Islet of Langerhans (tissue), 1 donor: Measurements from ENCODE around the gene ZFYVE28.
"Not testable (repeated sequence)": the region's sequence is repeated elsewhere in the genome, so short reads cannot be mapped to it uniquely, and the experiment has no call there.

Source experiments
- FAIRE-seq: peaks from one replicate; lab custom pipeline; 2011; peaks lifted over from hg19 to GRCh38; lab: Jason Lieb, UNC

The ZFYVE28 gene

DNA sequence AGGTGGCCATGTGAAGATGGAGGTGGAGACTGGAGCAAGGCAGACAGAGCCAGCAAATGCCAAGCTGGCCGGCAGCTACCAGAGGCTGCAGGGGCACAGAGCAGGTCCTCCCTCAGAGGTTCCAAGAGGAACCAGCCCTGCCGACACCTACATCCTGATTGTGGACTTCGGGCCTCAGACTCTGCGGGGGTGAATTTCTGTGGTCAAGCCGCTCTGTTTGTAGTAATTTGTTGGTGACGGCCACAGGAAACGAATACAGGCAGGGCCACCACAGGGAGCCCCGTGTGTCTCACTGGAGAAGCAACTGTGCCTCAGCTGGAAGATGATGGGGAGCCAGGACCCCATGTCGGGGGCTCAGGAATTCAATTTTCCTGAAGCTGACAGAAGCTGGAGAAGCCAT is 28.3 kb downstream of the ZFYVE28 start:
- FAIRE-seq = no peak

DNA sequence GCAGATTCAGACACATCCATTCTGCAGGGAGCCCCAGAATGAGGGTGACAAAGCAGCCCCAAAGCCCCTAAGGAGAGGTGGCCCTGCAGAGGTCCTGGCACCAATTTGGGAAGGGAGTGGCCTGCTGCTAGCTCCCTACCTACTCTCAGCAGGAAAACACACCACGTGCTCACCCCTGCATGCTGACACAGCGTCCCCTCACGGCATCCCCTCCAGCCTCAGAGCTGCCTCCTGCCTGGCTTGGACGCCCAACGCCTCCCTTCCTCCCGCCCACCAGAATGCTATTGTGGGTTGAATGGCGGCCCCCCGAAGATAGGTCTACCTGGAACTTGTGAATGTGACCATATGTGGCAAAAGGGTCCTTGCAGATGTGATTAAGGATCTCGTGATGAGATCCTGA is 28.8 kb downstream of the ZFYVE28 start:
- FAIRE-seq = no peak

DNA sequence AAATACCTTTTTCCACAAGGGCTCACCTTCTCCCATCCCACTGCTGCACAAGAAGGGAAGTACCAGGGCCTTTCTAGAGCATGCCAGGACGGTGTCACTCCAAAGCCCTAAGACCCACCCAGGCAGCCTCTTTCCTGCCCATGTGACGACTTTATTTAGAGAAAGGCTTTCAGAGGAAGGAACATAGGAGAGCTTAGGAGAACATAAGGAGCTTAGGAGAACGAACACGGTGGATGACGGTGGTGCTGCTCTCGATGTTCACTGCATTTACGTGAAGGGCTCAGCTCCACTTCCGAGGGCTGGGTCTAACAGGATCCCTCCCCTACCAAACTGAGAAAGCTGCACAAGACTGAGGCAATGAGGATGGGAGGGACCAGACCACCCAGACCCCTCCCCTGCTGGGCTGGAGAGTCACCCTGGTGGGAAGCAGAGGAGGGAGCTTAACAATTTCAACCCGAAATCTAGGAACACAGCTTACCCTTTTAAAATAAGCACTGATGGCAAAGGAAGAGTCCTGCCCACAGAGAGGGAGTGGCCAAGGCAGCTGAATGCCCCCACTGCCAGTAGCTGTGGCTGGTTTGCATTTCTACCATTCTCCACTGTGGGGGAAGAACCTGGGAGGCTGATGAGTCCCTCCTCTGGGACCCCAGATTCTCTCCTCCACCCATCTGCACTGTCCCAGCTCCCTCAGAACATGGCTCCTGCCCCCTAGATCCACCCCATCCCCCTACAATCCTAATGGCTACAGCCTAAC is 29.8 kb downstream of the ZFYVE28 start:
- FAIRE-seq = no peak

GRCh38 chr4:2387829-2388228 is 30.6 kb downstream of the ZFYVE28 start:
- no peak for FAIRE-seq

DNA sequence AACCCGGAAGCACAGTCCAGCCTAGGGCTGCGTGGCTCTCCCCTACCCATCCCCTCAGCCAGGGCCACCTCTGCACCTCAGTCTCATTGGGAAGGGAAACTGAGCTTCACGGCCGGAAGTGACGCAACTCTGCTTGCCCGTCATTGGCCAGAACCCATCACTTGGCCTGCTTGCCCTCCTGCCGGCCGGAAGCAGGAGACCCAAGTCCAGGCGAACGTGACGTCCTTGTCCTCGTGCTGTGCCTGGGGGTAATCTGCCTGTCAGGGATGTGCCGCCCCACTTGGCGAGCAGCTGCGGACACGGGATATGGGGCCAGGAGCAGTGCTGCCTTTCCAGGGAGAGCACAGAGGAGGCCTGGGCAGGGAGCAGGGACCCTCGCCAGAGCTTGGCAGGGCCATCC is 31.2 kb downstream of the ZFYVE28 start:
- FAIRE-seq = no peak

GRCh38 chr4:2386717-2387116 is 31.7 kb downstream of the ZFYVE28 start:
- FAIRE-seq = no peak

GRCh38 chr4:2385516-2385915 is 32.9 kb downstream of the ZFYVE28 start:
- no peak for FAIRE-seq

DNA sequence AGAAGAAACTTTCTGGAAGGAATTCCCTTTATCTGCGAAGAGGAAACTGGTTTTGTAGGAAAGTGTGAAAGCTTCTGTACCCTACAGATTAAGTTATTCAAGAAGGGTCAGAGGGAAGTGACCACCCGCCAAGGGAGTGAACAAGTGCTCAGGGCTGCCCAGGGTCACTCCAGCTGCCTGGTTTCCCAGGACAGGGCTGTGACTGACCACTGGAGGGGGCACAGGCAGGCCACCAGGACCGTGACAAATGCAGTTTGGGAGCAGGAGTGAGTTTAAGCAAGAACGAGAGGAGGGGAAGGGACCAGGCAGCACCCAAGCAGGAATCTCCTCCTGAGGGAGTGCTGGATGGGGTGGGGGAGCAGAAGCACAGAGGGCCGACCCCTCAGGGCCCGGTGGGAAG is 34.2 kb downstream of the ZFYVE28 start:
- FAIRE-seq = no peak

GRCh38 chr4:2383760-2384159 is 34.7 kb downstream of the ZFYVE28 start:
- no peak for FAIRE-seq

- not testable (repeated sequence) for FAIRE-seq
Measured at GRCh38 chr4:2383220-2383631, 35.2 kb downstream of the ZFYVE28 start.

- FAIRE-seq = not testable (repeated sequence)
Measured at GRCh38 chr4:2382769-2383202, 35.7 kb downstream of the ZFYVE28 start.

DNA sequence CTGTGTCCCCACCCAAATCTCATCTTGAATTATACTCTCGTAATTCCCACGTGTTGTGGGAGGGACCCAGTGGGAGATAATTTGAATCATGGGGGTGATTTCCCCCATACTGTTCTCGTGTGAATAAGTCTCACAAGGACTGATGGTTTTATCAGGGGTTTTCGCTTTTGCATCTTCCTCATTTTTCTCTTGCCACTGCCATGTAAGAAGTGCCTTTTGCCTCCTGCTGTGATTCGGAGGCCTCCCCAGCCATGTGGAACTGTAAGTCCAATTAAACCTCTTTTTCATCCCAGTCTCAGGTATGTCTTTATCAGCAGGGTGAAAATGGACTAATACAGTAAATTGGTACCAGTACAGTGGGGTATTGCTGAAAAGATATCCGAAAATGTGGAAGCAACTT is 37.9 kb downstream of the ZFYVE28 start:
- not testable (repeated sequence) for FAIRE-seq

- no peak for FAIRE-seq
Measured at GRCh38 chr4:2378898-2379297, 39.5 kb downstream of the ZFYVE28 start.

GRCh38 chr4:2378401-2378800 is 40.0 kb downstream of the ZFYVE28 start:
- no peak for FAIRE-seq

GRCh38 chr4:2377241-2377640 is 41.2 kb downstream of the ZFYVE28 start:
- no peak for FAIRE-seq

- no peak for FAIRE-seq
Measured at GRCh38 chr4:2375427-2375826, 43.0 kb downstream of the ZFYVE28 start.

DNA sequence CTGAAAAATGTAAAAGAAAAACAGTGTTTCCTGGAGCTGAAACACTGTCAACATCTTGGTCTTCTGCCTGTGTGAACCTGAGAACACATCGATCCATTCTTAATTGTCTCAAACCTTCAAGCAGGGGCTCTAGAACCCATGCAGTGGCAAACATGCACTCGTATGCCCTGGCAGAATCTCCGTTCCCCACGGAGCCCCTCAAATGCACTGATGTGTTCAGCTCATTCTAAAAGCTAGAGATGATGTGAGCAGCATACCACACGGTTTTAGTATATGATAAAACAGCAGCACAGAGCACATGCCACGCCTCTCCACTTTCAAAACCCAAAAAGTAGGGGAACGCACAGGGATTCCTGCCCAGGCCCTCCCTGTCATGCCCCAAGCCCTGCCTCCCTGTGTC is 44.9 kb downstream of the ZFYVE28 start:
- FAIRE-seq = no peak

GRCh38 chr4:2372488-2373030 is 45.9 kb downstream of the ZFYVE28 start:
- FAIRE-seq = no peak

DNA sequence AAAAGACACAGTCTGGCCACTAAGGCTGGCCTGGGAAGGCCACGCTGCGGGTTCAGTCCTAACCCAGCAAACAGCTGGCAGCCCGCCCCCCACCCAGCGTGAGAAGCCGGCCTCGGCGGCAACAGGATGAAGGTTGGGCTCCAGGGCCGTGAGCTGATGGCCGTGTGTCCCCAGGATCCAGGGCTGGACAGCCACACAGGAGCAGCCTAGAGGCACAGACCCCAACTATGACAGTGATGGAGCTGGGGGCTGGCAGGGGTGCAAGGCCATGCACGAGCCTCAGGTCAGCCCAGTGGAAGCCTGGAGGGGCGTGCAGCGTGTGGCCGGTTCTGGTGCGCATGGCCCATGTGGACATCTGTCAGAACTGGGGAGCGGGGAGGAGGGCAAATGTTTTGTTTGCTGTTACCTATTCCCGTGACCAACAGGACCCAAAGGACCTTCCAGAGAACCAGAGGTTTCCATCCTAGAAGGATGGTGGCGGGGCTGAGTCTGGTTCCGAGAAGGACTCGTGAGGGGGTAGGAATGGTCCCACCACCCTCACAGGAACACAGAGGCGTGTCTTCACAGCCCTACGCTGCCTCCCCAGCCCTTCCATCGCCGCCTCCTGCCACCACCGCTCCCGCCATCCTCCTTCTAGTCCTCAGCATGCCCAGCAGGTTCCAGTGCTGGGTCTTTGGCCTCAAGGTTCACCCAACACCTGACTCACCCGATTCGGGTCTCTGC is 46.5 kb downstream of the ZFYVE28 start:
- FAIRE-seq = no peak

GRCh38 chr4:2370597-2371320 is 47.7 kb downstream of the ZFYVE28 start:
- FAIRE-seq = no peak

DNA sequence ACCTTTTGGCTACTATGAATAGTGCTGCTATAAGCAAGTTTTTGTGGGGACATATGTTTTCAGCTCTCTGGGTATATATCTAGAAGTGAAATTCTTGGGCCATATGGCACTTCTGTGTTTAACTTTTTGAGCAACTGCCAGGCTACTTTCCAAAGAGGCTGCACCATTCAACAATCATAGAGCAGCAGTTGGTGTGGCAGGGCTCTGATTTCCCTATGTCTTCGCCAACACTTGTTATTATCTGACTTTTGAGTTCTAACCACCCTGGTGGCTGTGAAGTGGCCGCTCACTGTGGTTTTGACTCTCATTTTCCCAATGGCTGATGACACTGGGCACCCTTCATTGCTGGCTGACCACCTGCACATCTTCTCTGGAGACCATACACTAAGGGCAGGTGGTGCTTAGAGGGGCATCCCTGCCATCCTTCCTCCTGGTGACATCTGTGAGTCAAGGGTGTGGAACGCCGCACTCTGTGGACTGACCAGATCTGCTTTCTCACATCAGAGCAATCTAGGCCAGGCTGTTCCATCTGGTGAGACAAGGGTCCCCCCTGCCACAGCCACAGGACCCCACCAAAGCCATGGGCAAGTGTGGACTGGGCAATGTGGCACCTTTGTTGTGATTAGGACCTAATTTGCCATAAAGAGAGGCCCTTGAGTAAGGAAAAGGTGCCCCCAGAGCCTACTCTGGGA is 49.6 kb downstream of the ZFYVE28 start:
- no peak for FAIRE-seq

DNA sequence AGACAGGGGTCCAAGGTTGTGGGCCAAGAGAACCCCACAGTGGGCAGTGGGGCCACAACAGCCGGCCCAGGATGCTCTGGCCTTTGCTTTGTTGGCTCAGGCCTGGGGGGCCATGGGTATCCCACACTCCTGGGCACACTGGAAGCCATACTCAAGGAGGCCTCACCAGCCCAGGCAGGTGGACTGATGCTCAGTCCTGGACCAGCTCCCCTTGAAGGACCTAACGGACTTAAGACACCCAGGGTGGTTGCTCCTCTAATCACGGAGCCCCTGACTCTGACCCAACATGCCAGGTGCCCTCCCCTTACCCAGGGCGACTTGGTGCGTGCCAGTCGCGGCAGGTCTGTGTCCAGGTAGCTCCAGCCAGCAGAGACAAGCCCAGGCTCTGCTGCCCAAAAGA is 50.8 kb downstream of the ZFYVE28 start:
- no peak for FAIRE-seq
